CD4-positive, alpha-beta T cell treated with Interleukin-2 at 100 ng/mL for 4 hours (primary cell): ENCODE results near the gene IGSF21.

Experiments
- DNase-seq: peaks from one replicate; pipeline ENCODE4 v3.0.0-alpha.2; 2020; ENCODE audit warnings: low spot score

Gene IGSF21

DNA sequence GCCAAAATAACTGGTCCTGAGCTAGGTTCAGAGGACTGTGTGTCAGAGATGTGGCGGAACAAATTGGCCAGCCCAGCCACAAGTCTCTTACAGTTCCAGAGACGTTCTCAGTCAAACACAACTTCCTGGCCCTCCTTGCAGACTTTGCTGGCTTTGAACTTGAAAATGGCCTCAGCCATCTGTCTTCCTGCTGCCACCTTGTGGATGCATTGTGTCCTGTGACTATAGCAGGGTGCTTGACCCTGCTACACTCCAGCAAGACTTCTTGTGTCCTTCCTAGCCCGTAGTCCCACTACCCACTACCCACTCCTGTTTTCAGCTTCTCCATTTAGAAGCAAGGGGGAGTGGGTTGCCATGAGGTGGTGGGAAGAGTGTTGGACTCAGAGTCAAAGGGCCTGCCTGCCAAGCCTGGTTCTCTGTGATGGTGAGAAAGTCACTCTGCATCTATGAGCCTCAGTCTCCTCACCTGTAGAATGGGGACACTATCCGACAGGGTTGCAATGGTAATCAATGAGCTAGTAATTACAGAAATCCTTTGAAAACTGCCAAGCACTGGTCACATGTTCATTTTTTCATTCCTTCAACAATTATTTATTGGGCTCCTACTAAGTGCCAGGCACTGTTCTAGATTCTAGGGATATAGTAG is 109.9 kb downstream of the IGSF21 start:
- DNase-seq = no peak

- DNase-seq = no peak
Observed at GRCh38 chr1:18229625-18230024, 122.0 kb downstream of the IGSF21 start.

DNA sequence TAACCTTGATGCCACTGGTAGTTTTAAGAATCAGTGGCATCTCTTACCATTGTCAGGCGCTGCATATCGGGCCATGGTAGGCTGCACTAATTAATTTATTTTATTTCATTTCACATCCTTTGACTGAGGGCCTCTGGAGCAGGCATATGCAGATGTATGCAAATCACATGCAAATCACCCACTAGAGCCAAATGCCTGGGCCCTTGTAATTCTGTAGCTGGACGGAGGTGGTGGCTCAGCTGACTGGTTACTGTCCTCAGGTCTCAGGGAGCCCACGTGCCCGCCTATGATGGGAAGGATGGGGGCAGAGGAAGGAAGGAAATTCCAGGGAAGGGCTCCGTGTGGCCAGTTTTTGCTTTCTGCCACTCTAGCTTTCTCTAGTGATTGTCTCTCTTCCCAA is 122.7 kb downstream of the IGSF21 start:
- DNase-seq = no peak

GRCh38 chr1:18230840-18231239 is 123.2 kb downstream of the IGSF21 start:
- no peak for DNase-seq

GRCh38 chr1:18232052-18232451 is 124.5 kb downstream of the IGSF21 start:
- no peak for DNase-seq

- DNase-seq = no peak
Observed at GRCh38 chr1:18233176-18233864, 125.7 kb downstream of the IGSF21 start.

GRCh38 chr1:18234790-18235242 is 127.2 kb downstream of the IGSF21 start:
- no peak for DNase-seq

DNA sequence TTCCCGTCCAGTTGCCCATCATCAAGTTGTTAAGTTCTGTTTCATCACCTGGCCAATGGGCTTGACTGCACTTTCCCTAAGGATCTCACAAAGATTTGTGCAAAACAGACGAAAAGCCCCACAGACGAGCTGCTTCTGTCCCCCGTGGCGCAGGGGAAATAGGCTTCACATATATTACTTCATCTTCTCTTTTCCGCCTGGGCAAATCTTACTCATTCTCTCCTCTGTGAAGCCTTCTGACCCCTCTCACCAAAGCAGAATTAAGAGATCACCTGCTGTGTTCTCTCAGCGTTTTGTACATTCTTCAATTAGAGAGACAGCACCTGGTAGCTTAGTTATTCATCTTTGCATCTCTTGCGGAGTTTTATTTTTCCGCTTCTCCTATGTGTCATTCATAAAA is 129.8 kb downstream of the IGSF21 start:
- no peak for DNase-seq

GRCh38 chr1:18238190-18238589 is 130.6 kb downstream of the IGSF21 start:
- DNase-seq = no peak

DNA sequence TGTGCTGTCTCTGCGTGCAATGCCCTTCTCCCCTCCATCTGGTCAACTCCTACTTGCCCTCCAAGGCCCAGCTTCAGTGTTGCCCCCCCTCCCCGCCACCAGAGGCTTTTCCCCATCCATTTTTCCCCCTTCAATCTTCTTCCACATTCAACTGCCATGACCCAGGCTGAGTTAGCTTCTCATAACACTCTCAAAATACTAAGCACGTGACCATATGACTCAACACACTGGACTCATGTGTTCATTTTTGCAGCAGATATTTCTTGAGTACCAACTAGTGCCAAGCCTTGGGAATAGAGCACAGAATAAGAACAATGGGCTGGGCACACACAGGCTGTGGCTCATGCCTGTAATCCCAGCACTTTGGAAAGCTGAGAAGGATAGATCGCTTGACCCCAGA is 132.1 kb downstream of the IGSF21 start:
- DNase-seq = no peak

GRCh38 chr1:18240906-18241305 is 133.3 kb downstream of the IGSF21 start:
- DNase-seq = no peak

DNA sequence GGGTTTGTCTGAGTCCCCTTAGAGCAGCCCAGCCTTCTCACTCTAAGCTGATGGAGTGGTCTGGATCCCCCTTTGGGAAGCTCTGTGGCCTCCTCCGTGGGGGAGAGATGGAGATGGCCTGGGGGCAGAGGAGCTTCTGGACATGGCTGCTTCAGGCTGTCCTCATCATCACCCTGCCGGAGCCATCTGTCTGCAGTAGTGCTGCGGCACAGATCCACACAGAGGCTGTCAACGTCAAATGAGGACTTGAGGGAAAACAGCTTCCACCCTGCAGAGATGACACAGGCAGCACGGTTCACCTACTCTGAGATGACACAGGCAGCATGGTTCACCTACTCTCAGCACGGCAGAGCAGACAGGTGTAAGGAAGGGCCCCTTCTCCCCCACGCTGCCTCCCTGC is 134.3 kb downstream of the IGSF21 start:
- DNase-seq = no peak

DNA sequence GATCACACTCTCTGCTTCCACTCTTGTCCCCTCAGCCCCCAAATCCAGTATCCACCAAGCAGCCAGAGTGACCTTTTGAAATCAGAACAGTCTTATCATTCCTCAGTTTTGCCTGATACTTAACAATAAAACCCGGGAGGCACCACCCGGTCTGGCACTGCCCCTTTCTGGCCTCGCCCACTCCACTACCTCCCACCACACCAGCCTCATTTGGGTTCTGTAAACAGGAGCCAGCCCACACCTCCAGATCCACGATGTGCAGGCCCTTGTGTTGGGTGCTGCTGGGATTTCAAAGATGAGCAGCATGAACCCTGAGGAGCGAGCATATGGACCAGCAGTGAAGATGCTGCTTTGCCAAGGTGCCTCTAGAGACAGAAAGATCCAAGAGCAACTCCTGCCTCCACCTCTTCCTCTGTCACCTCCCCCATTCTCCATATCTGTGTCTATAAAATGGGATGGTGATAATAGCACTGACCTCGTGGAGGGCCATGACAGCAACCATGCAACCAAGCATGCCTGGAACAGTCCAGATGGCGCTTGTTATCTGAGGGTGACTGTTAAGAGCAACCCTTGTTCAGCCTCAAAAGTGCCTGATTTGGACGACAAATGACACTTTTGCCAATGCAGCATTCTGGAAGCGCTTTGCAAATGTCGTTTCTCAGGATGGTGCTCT is 136.0 kb downstream of the IGSF21 start:
- no peak for DNase-seq

GRCh38 chr1:18244762-18245161 is 137.2 kb downstream of the IGSF21 start:
- DNase-seq = no peak

GRCh38 chr1:18245647-18246046 is 138.0 kb downstream of the IGSF21 start:
- no peak for DNase-seq

DNA sequence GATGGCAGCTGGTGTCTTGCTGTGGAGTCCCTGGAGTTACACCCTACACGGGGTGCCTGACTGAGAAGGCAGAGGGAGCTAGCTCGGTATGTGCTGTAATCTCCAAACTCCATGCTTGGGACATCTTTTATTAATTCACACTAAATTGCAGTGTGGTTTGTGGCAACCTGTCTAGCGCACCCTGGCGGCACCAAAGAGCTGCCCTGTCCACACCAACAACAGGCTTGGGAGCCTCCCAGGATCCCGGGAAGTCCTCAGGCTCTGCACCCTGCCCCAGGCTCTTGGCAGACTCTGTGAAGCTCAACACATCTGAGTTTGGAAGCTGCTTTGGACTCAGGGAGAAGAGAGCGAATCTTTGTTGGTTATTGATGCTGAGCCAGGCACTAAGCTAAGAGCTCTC is 138.9 kb downstream of the IGSF21 start:
- DNase-seq = no peak

GRCh38 chr1:18247151-18247550 is 139.6 kb downstream of the IGSF21 start:
- DNase-seq = no peak

DNA sequence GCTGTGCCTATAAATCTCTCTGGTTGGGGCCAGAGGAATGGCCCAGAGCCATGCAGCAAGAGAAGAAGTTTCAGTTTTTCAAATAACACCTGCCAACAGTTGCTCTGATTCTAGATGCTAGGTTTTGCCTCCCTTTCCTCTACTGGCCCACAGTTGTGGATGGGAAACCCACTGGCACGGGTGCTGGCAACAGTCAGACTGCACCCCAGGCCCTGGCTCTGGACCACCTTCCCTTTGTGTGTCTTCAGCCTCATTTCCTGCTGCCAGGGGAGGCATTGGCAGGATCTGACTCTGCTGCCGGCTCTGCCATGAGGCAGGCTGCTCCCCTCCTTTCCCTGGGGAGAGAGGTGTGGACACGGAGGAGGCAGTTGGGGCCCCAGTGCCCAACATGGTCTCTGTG is 142.0 kb downstream of the IGSF21 start:
- DNase-seq = no peak

GRCh38 chr1:18253093-18253492 is 145.5 kb downstream of the IGSF21 start:
- no peak for DNase-seq

- DNase-seq = no peak
Observed at GRCh38 chr1:18256282-18257235, 149.0 kb downstream of the IGSF21 start.

GRCh38 chr1:18257778-18258177 is 150.2 kb downstream of the IGSF21 start:
- no peak for DNase-seq

DNA sequence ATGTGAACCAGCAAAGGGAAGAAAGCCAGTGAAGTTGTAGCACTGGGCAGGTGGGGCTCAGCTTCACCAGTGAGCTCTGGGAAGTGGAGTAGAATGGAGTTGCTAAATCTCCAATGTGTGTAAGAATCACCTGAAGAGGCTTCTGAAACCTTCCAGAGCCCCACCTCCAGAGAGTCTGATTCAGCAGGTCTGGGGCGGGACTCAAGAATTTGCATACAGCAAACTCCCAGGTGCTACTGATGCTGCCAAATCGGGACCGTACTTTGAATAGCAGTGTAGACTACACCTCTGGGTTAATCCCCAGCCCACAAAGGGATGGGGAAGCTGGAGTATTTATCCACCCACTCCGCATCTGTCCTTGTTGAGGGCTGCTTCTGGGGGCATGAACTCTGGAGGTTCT is 154.3 kb downstream of the IGSF21 start:
- no peak for DNase-seq
